GM23338 (cell line): Measurements from ENCODE around the gene GRID2. TPM values are rescaled to one million over a fixed set of nuclear protein-coding genes. Genes with fewer than 3 reads are reported as not detected.

ENCODE experiments used
- ATAC-seq: fragments of 200-7000 bp; cut with Tn5 transposase; 3 replicates; pipeline ENCODE4 v1.9.1; 2020
- DNase-seq: peaks from one replicate; pipeline ENCODE4 v3.0.0-alpha.2; 2015; ENCODE audit warnings: low spot score
- H2AFZ ChIP-seq: fragments of 200-600 bp; sonication (generic); 2 replicates; pipeline ENCODE4 v1.8.0; 2016; ENCODE audit warnings: antibody characterized with exemption, mild to moderate bottlenecking, moderate library complexity
- H3F3A ChIP-seq: fragments of 200-600 bp; sonication (generic); replicated peaks from 2 replicates; pipeline ENCODE4 v1.8.0; 2017; ENCODE audit warnings: antibody characterized with exemption, mixed run types, low read depth
- H3K27ac ChIP-seq: fragments of 200-600 bp; sonication (generic); 2 replicates; pipeline ENCODE4 v1.6.1; 2016; ENCODE audit warnings: low read depth
- H3K27me3 ChIP-seq: fragments of 200-600 bp; sonication (generic); 2 replicates; pipeline ENCODE4 v1.8.0; 2016; ENCODE audit warnings: mild to moderate bottlenecking, mixed run types, moderate library complexity; ENCODE audit not compliant: insufficient read depth
- H3K36me3 ChIP-seq: fragments of 200-600 bp; sonication (generic); 2 replicates; pipeline ENCODE4 v1.8.0; 2016; ENCODE audit warnings: mild to moderate bottlenecking; ENCODE audit not compliant: insufficient read depth
- H3K4me1 ChIP-seq: fragments of 200-600 bp; sonication (generic); 2 replicates; pipeline ENCODE4 v1.8.0; 2016; ENCODE audit warnings: mild to moderate bottlenecking, moderate library complexity; ENCODE audit not compliant: insufficient read depth
- H3K4me2 ChIP-seq: fragments of 200-600 bp; sonication (generic); 2 replicates; pipeline ENCODE4 v1.7.1; 2017; ENCODE audit warnings: mixed run types
- H3K4me3 ChIP-seq: fragments of 200-600 bp; sonication (generic); 2 replicates; pipeline ENCODE4 v1.6.1; 2016; ENCODE audit warnings: mixed run types
- H3K79me2 ChIP-seq: fragments of 200-600 bp; sonication (generic); replicated peaks from 2 replicates; pipeline ENCODE4 v1.8.0; 2017; ENCODE audit warnings: mild to moderate bottlenecking; ENCODE audit not compliant: insufficient read depth
- H3K9me2 ChIP-seq: fragments of 200-600 bp; sonication (generic); 2 replicates; pipeline ENCODE4 v1.8.0; 2017; ENCODE audit not compliant: insufficient read depth
- H4K20me1 ChIP-seq: fragments of 200-600 bp; sonication (generic); replicated peaks from 2 replicates; pipeline ENCODE4 v1.8.0; 2017; ENCODE audit warnings: mild to moderate bottlenecking; ENCODE audit not compliant: insufficient read depth
- H3K27ac Mint-ChIP-seq: 2 replicates; pipeline ENCODE4 v1.8.0; 2020; ENCODE audit warnings: inconsistent platforms, mild to moderate bottlenecking, moderate library complexity, mixed read lengths
- H3K27me3 Mint-ChIP-seq: 3 replicates; pipeline ENCODE4 v1.8.0; 2022; ENCODE audit warnings: low read depth, mild to moderate bottlenecking, moderate library complexity, mixed read lengths, inconsistent platforms; ENCODE audit not compliant: insufficient read depth, poor library complexity
- H3K36me3 Mint-ChIP-seq: 3 replicates; pipeline ENCODE4 v1.8.0; 2021; ENCODE audit warnings: low read depth, mild to moderate bottlenecking, inconsistent platforms, moderate library complexity, mixed read lengths
- H3K4me1 Mint-ChIP-seq: 3 replicates; pipeline ENCODE4 v1.8.0; 2020; ENCODE audit warnings: mild to moderate bottlenecking, inconsistent platforms, mixed read lengths
- H3K4me3 Mint-ChIP-seq: 3 replicates; pipeline ENCODE4 v1.8.0; 2021; ENCODE audit warnings: moderate library complexity, mild to moderate bottlenecking, inconsistent platforms, mixed read lengths
- H3K9me3 Mint-ChIP-seq: 3 replicates; pipeline ENCODE4 v1.8.0; 2020; ENCODE audit warnings: moderate library complexity, mild to moderate bottlenecking, inconsistent platforms, mixed read lengths
- CREB1 ChIP-seq: fragments of 250-450 bp; sonication (Bioruptor Pico); IDR thresholded peaks from 2 replicates; pipeline ENCODE4 v1.5.0; 2020; ENCODE audit warnings: low read depth, mild to moderate bottlenecking, moderate library complexity
- CTCF ChIP-seq, 2 experiments: fragments of 200-600 bp in 1 of 2; sonication (generic) in 1 of 2; conservative IDR thresholded peaks; 2 replicates each; pipeline versions ENCODE4 v1.5.1 to v1.6.1; 2016 to 2017; ENCODE audit warnings: antibody characterized with exemption in 2 of 2, low read depth in 2 of 2, mild to moderate bottlenecking in 2 of 2, moderate library complexity in 1 of 2
- ETS1 ChIP-seq: IDR thresholded peaks from 2 replicates; pipeline ENCODE4 v1.6.1; 2016; ENCODE audit warnings: antibody characterized with exemption
- EZH2 ChIP-seq: fragments of 200-600 bp; sonication (generic); IDR thresholded peaks from one replicate; pipeline ENCODE4 v1.8.0; 2017; ENCODE audit warnings: antibody characterized with exemption, mild to moderate bottlenecking, low read depth; ENCODE audit not compliant: unreplicated experiment
- EZH2phosphoT487 ChIP-seq: fragments of 200-600 bp; sonication (generic); IDR thresholded peaks from one replicate; pipeline ENCODE4 v1.8.1; 2018; ENCODE audit warnings: antibody characterized with exemption; ENCODE audit not compliant: unreplicated experiment
- JUNB ChIP-seq: IDR thresholded peaks from one replicate; pipeline ENCODE4 v1.6.1; 2016; ENCODE audit warnings: antibody characterized with exemption; ENCODE audit not compliant: unreplicated experiment
- NANOG ChIP-seq: IDR thresholded peaks from 2 replicates; pipeline ENCODE4 v1.6.1; 2016; ENCODE audit warnings: antibody characterized with exemption, borderline replicate concordance
- REST ChIP-seq: IDR thresholded peaks from one replicate; pipeline ENCODE4 v1.6.1; 2018; ENCODE audit warnings: antibody characterized with exemption; ENCODE audit not compliant: unreplicated experiment
- STAT1 ChIP-seq: IDR thresholded peaks from one replicate; pipeline ENCODE4 v1.6.1; 2016; ENCODE audit warnings: antibody characterized with exemption; ENCODE audit not compliant: unreplicated experiment
- ZNF114 ChIP-seq: fragments of 250-450 bp; sonication (Bioruptor Pico); IDR thresholded peaks from 2 replicates; pipeline ENCODE4 v1.5.0; 2020; ENCODE audit warnings: mild to moderate bottlenecking, moderate library complexity
- polyA plus RNA-seq: library from polyadenylated mRNA; unstranded; fragments of >200 nt; fragmentation: Nextera tagmentation; extraction: Ambion mirVana; gene quantifications from 2 replicates; pipeline ENCODE4 v1.2.1, GENCODE V29; 2016
- total RNA-seq: library from RNA; depleted of rRNA; stranded (reverse); fragments of >200 nt; shearing (Covaris generic); gene quantifications from 2 replicates; pipeline ENCODE4 v1.2.3, GENCODE V29; 2014

The GRID2 gene
- total and polyA plus RNA-seq, 2 experiments from 2014 or later: 19.9 to 65.4 TPM

GRCh38 chr4:93063325-93063724 is 759.6 kb downstream of the GRID2 start:
- Histone ChIP-seq H2AFZ (no peak overlapping the region), H3K27me3 (no peaks in the 10 kb centered on the region), H3F3A (no peaks in the 10 kb centered on the region), H4K20me1 (no peaks in the 10 kb centered on the region), H3K36me3 (no peaks in the 10 kb centered on the region), H3K9me2 (no peaks in the 10 kb centered on the region), H3K4me3 (no peak overlapping the region), H3K4me2 (no peak overlapping the region), H3K79me2 (no peaks in the 10 kb centered on the region), H3K27ac (no peak overlapping the region), H3K4me1 (peaks cover 7% of the 10 kb centered on the region; the same call in 1 of the 2 replicates)
- H3K27ac Mint-ChIP-seq: no peak overlapping the region
- H3K4me1 Mint-ChIP-seq: peaks cover 34% of the 10 kb centered on the region
- H3K9me3 Mint-ChIP-seq: no peaks in the 10 kb centered on the region
- DNase-seq (no peak), ATAC-seq (no peak)
- no peaks in the 10 kb centered on the region for H3K36me3 Mint-ChIP-seq
- no peaks in the 10 kb centered on the region for H3K27me3 Mint-ChIP-seq
- TF ChIP-seq EZH2phosphoT487: no peak
- no peak for TF ChIP-seq REST
- no peak for TF ChIP-seq CTCF (conservative IDR thresholded peaks at IDR 0.05; ENCODE audit: low read depth in 2 of 2)
- no peak for TF ChIP-seq ETS1
- TF ChIP-seq JUNB: no peak
- no peak for TF ChIP-seq STAT1
- TF ChIP-seq EZH2: no peak
- no peak overlapping the region for H3K4me3 Mint-ChIP-seq

GRCh38 chr4:93065790-93066189 is 762.0 kb downstream of the GRID2 start:
- ATAC-seq (no peak), DNase-seq (no peak)
- H3K27me3 ChIP-seq: no peaks in the 10 kb centered on the region
- no peak overlapping the region for H2AFZ ChIP-seq
- H3K79me2 ChIP-seq: no peaks in the 10 kb centered on the region
- no peak overlapping the region for H3K4me3 Mint-ChIP-seq
- H3K36me3 ChIP-seq: no peaks in the 10 kb centered on the region
- H3K9me3 Mint-ChIP-seq: no peaks in the 10 kb centered on the region
- peaks cover 3% of the 10 kb centered on the region; the same call in 1 of the 2 replicates for H3K4me1 ChIP-seq
- H3K27me3 Mint-ChIP-seq: no peaks in the 10 kb centered on the region
- peaks cover 39% of the 10 kb centered on the region for H3K4me1 Mint-ChIP-seq
- no peak overlapping the region for H3K4me3 ChIP-seq
- no peaks in the 10 kb centered on the region for H3K36me3 Mint-ChIP-seq
- H4K20me1 ChIP-seq: no peaks in the 10 kb centered on the region
- no peaks in the 10 kb centered on the region for H3F3A ChIP-seq
- H3K4me2 ChIP-seq: no peak overlapping the region
- no peaks in the 10 kb centered on the region for H3K9me2 ChIP-seq
- no peak overlapping the region for H3K27ac Mint-ChIP-seq
- H3K27ac ChIP-seq: no peak overlapping the region
- TF ChIP-seq REST (no peak), CREB1 (CRISPR knock-in tag) (no peak), ZNF114 (no peak), NANOG (no peak)
